Activated naive CD8-positive, alpha-beta T cell treated with anti-CD3 and anti-CD28 coated beads, Interleukin-2, amount 10 ng/mL, durations not matched to agents 7 days and 5 days (primary cell): ENCODE data around the gene SDC3. TPM values are rescaled to one million over a fixed set of nuclear protein-coding genes. Genes with fewer than 3 reads are reported as not detected.

Experiments used
- ATAC-seq: fragments of 150-1000 bp; cut with Tn5 transposase; one replicate; pipeline ENCODE4 v1.10.0; 2021; ENCODE audit warnings: low read depth, moderate library complexity
- POLR2A ChIA-PET: fragments of 350-600 bp; sonication (Branson Sonifier 250); formaldehyde crosslinking; loops from one replicate; lab custom pipeline; 2021; ENCODE audit warnings: antibody characterized with exemption; lab: Charles Lee
- DNase-seq: peaks from one replicate; pipeline ENCODE4 v3.0.0; 2021
- H3K27ac Mint-ChIP-seq: one replicate; pipeline ENCODE4 v1.8.0; 2022; ENCODE audit warnings: mild to moderate bottlenecking, mixed read lengths
- H3K27me3 Mint-ChIP-seq: one replicate; pipeline ENCODE4 v1.8.0; 2022; ENCODE audit warnings: mild to moderate bottlenecking, moderate library complexity, mixed read lengths
- H3K36me3 Mint-ChIP-seq: one replicate; pipeline ENCODE4 v1.8.0; 2021; ENCODE audit warnings: mild to moderate bottlenecking, mixed read lengths
- H3K4me1 Mint-ChIP-seq: one replicate; pipeline ENCODE4 v1.8.0; 2021; ENCODE audit warnings: mixed read lengths
- H3K4me3 Mint-ChIP-seq: one replicate; pipeline ENCODE4 v1.8.0; 2022; ENCODE audit warnings: mild to moderate bottlenecking, moderate library complexity, mixed read lengths
- H3K9me3 Mint-ChIP-seq: one replicate; pipeline ENCODE4 v1.8.0; 2021; ENCODE audit warnings: mixed read lengths
- total RNA-seq, 2 experiments: library from RNA; stranded (reverse); gene quantifications; one replicate each; pipeline ENCODE4 v1.2.3, GENCODE V29; 2021

SDC3 gene
- total RNA-seq, 2 experiments from 2014 or later = 0.51 to 0.55 TPM

GRCh38 chr1:30823969-30824735 lies 84.4 kb downstream of the SDC3 start:
- Mint-ChIP-seq H3K4me1 (peaks cover 19% of the 10 kb centered on the region), H3K4me3 (peak overlapping the region; percentile 80), H3K36me3 (no peaks in the 10 kb centered on the region), H3K27ac (no peak overlapping the region), H3K9me3 (no peaks in the 10 kb centered on the region), H3K27me3 (peaks cover 69% of the 10 kb centered on the region)
- peak; percentile 76 for ATAC-seq
- POLR2A ChIA-PET = interaction anchor here (0.6 kb wide), 1 partner anchor 316 kb away, joined by 3 read pairs; no protein-coding TSS in a partner anchor
- peak; percentile 58 for DNase-seq

GRCh38 chr1:30823627-30823968 lies 85.0 kb downstream of the SDC3 start:
- DNase-seq = no peak
- H3K9me3 Mint-ChIP-seq = no peaks in the 10 kb centered on the region
- no peak overlapping the region for H3K27ac Mint-ChIP-seq
- H3K4me1 Mint-ChIP-seq = peaks cover 19% of the 10 kb centered on the region
- POLR2A ChIA-PET = interaction anchor here (0.6 kb wide), 1 partner anchor 316 kb away, joined by 3 read pairs; no protein-coding TSS in a partner anchor
- peak overlapping the region; percentile 80 for H3K4me3 Mint-ChIP-seq
- ATAC-seq = no peak
- H3K36me3 Mint-ChIP-seq = no peaks in the 10 kb centered on the region
- peaks cover 70% of the 10 kb centered on the region for H3K27me3 Mint-ChIP-seq

- Mint-ChIP-seq H3K4me3 (no peak overlapping the region), H3K27ac (no peak overlapping the region), H3K4me1 (peaks cover 19% of the 10 kb centered on the region), H3K9me3 (no peaks in the 10 kb centered on the region), H3K27me3 (peaks cover 72% of the 10 kb centered on the region), H3K36me3 (no peaks in the 10 kb centered on the region)
- POLR2A ChIA-PET = interaction anchor here (0.6 kb wide), 1 partner anchor 317 kb away, joined by 3 read pairs; no protein-coding TSS in a partner anchor
- ATAC-seq (no peak), DNase-seq (no peak)
Measured at GRCh38 chr1:30822966-30823581, 85.5 kb downstream of the SDC3 start.

- Mint-ChIP-seq H3K27me3 (peaks cover 77% of the 10 kb centered on the region), H3K4me1 (peaks cover 19% of the 10 kb centered on the region), H3K27ac (no peak overlapping the region), H3K9me3 (no peaks in the 10 kb centered on the region), H3K36me3 (no peaks in the 10 kb centered on the region), H3K4me3 (no peak overlapping the region)
- ATAC-seq = no peak
- DNase-seq = no peak
- POLR2A ChIA-PET = no interaction called here
Measured at GRCh38 chr1:30822006-30822405, 86.6 kb downstream of the SDC3 start.

GRCh38 chr1:30820299-30820698 lies 88.3 kb downstream of the SDC3 start:
- ATAC-seq = no peak
- DNase-seq = no peak
- Mint-ChIP-seq H3K27me3 (peaks cover 73% of the 10 kb centered on the region), H3K4me1 (peaks cover 19% of the 10 kb centered on the region), H3K4me3 (no peak overlapping the region), H3K36me3 (no peaks in the 10 kb centered on the region), H3K27ac (no peak overlapping the region), H3K9me3 (no peaks in the 10 kb centered on the region)
- POLR2A ChIA-PET = no interaction called here

Other genes starting within 250 kb of the SDC3 start
- under 1 TPM in 1 of 2 experiments, not detected in 1; 0.26 TPM for gene MATN1, start 185.2 kb downstream of the SDC3 start, total RNA-seq
- 100 to 1,000 TPM; 474 to 485 TPM for gene LAPTM5, start 151.0 kb downstream of the SDC3 start, total RNA-seq
- 100 to 1,000 TPM; 112 to 114 TPM for gene PUM1, start 157.0 kb upstream of the SDC3 start, total RNA-seq